DND-41 (cell line): Measurements from ENCODE around the gene CIITA.
"Not testable (repeated sequence)": the region's sequence is repeated elsewhere in the genome, so short reads cannot be mapped to it uniquely, and the experiment has no call there.

ENCODE experiments used
- ATAC-seq: fragments of 200-7000 bp; cut with Tn5 transposase; 3 replicates; pipeline ENCODE4 v1.9.1; 2021; ENCODE audit warnings: low read depth; ENCODE audit not compliant: insufficient read depth
- DNase-seq: peaks from one replicate; pipeline ENCODE4 v3.0.0-alpha.2; 2020
- H2AFZ ChIP-seq: 2 replicates; pipeline ENCODE4 v1.6.0; 2012; ENCODE audit warnings: low read depth, low read length
- H3K27ac ChIP-seq: 2 replicates; pipeline ENCODE4 v1.5.1; 2012; ENCODE audit warnings: low read length, inconsistent platforms
- H3K27me3 ChIP-seq: fragments of 200-600 bp; sonication (generic); 2 replicates; pipeline ENCODE4 v1.6.0; 2012; ENCODE audit warnings: low read length, mild to moderate bottlenecking, inconsistent platforms; ENCODE audit not compliant: insufficient read depth, poor library complexity
- H3K36me3 ChIP-seq: 2 replicates; pipeline ENCODE4 v1.5.1; 2012; ENCODE audit warnings: low read length, inconsistent platforms; ENCODE audit not compliant: insufficient read depth
- H3K4me1 ChIP-seq: 2 replicates; pipeline ENCODE4 v1.5.1; 2012; ENCODE audit warnings: mild to moderate bottlenecking, low read length; ENCODE audit not compliant: insufficient read depth
- H3K4me2 ChIP-seq: 2 replicates; pipeline ENCODE4 v1.6.0; 2012; ENCODE audit warnings: mild to moderate bottlenecking, moderate library complexity, low read length, inconsistent platforms; ENCODE audit not compliant: insufficient read depth
- H3K4me3 ChIP-seq, 2 experiments: fragments of 200-600 bp in 1 of 2; shearing (Covaris generic) in 1 of 2; 2 replicates each; pipeline ENCODE4 v1.5.1; 2012 to 2016; ENCODE audit warnings: inconsistent platforms in 2 of 2, low read length in 2 of 2, mild to moderate bottlenecking in 2 of 2, low read depth in 1 of 2, moderate library complexity in 1 of 2
- H3K79me2 ChIP-seq: 2 replicates; pipeline ENCODE4 v1.6.0; 2012; ENCODE audit warnings: low read length, inconsistent platforms; ENCODE audit not compliant: insufficient read depth
- H3K9ac ChIP-seq: 2 replicates; pipeline ENCODE4 v1.6.0; 2012; ENCODE audit warnings: low read depth, mild to moderate bottlenecking, inconsistent platforms, low read length, moderate library complexity
- H3K9me3 ChIP-seq: 2 replicates; pipeline ENCODE4 v1.5.1; 2012; ENCODE audit warnings: low read length, moderate library complexity, mild to moderate bottlenecking, inconsistent platforms; ENCODE audit not compliant: insufficient read depth, severe bottlenecking
- H4K20me1 ChIP-seq: 2 replicates; pipeline ENCODE4 v1.6.0; 2012; ENCODE audit warnings: low read length; ENCODE audit not compliant: insufficient read depth
- EZH2 ChIP-seq: IDR thresholded peaks from 3 replicates; pipeline ENCODE4 v1.6.1; 2012; ENCODE audit warnings: borderline replicate concordance, low read depth, mild to moderate bottlenecking, moderate library complexity, low read length, inconsistent platforms; ENCODE audit not compliant: severe bottlenecking
- TF ChIP-seq, protein P1 (sequence below): IDR thresholded peaks from 2 replicates; pipeline ENCODE4 v1.5.1; 2012; ENCODE audit warnings: borderline replicate concordance, low read length, moderate library complexity, mild to moderate bottlenecking; ENCODE audit not compliant: poor library complexity, severe bottlenecking; ENCODE audit errors: extremely low read depth

CIITA gene

DNA sequence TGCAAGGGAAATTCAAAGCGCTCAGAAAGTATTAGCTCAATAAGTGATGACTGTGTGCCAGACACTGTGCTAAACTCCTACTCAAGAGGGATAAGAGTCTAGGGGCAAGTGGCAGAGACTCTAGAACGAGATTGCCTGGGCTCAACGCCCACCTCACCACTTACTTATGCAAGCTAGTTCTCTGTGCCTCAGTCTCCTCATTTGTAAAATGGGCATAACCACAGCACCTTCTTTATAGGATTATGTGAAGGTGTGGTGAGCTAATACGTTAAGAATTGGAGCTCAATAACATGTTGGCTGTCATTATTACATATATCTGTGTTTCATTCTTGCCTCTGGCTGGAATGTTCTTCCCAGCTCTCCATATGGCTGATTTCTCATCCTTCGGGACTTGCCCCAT, 49.9 kb downstream of the CIITA start:
- H3K9me3 ChIP-seq, result no peaks in the 10 kb centered on the region
- no peak for DNase-seq
- no peaks in the 10 kb centered on the region for H3K79me2 ChIP-seq
- H3K4me1 ChIP-seq, result no peaks in the 10 kb centered on the region
- no peak overlapping the region for H3K9ac ChIP-seq
- peaks cover 17% of the 10 kb centered on the region for H4K20me1 ChIP-seq
- TF ChIP-seq EZH2, result no peak
- TF ChIP-seq, protein P1, sequence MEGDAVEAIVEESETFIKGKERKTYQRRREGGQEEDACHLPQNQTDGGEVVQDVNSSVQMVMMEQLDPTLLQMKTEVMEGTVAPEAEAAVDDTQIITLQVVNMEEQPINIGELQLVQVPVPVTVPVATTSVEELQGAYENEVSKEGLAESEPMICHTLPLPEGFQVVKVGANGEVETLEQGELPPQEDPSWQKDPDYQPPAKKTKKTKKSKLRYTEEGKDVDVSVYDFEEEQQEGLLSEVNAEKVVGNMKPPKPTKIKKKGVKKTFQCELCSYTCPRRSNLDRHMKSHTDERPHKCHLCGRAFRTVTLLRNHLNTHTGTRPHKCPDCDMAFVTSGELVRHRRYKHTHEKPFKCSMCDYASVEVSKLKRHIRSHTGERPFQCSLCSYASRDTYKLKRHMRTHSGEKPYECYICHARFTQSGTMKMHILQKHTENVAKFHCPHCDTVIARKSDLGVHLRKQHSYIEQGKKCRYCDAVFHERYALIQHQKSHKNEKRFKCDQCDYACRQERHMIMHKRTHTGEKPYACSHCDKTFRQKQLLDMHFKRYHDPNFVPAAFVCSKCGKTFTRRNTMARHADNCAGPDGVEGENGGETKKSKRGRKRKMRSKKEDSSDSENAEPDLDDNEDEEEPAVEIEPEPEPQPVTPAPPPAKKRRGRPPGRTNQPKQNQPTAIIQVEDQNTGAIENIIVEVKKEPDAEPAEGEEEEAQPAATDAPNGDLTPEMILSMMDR, result no peak
- no peak overlapping the region for H3K4me2 ChIP-seq
- ATAC-seq, result no peak
- H3K27me3 ChIP-seq, result no peaks in the 10 kb centered on the region
- H2AFZ ChIP-seq, result no peak overlapping the region
- H3K4me3 ChIP-seq, result no peak overlapping the region
- H3K27ac ChIP-seq, result no peak overlapping the region
- peaks cover 46% of the 10 kb centered on the region for H3K36me3 ChIP-seq

DNA sequence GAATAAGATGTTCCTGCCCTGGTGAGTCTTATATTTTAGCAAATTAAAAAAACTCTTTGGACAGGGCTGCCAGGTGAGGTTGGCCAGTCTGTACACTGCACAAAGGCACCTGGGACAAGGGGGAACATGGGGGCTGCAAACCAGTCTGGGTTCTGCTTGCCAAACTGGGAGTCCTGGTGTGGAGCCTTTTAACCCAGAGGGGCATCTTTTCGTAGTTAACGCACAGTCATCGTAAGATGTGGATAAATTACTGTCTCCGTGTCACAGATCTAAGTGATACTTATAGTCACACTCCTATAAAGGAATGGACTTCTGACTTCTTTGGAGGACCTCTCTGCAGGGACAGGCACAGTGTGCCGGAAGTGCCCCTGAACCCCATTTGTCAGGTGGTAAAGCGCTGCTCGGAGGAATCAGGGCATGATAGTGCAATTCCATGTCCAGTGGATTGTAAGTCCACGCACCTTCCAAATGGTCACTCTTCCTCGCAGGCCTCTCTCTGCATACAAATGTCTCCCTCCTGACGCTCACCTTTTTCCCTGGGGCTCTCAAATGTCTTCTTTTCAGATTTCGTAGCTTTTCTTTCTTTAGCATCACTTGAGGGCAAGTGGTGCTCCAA, 50.6 kb downstream of the CIITA start:
- no peak overlapping the region for H3K4me2 ChIP-seq
- ATAC-seq (no peak), DNase-seq (no peak)
- H2AFZ ChIP-seq, result no peak overlapping the region
- no peak overlapping the region for H3K9ac ChIP-seq
- no peak overlapping the region for H3K4me3 ChIP-seq
- H3K27ac ChIP-seq, result no peak overlapping the region
- no peaks in the 10 kb centered on the region for H3K9me3 ChIP-seq
- H3K27me3 ChIP-seq, result no peaks in the 10 kb centered on the region
- no peaks in the 10 kb centered on the region for H3K4me1 ChIP-seq
- H3K79me2 ChIP-seq, result no peaks in the 10 kb centered on the region
- peaks cover 51% of the 10 kb centered on the region for H3K36me3 ChIP-seq
- TF ChIP-seq EZH2, result no peak
- TF ChIP-seq, protein P1, result no peak
- H4K20me1 ChIP-seq, result peaks cover 22% of the 10 kb centered on the region

DNA sequence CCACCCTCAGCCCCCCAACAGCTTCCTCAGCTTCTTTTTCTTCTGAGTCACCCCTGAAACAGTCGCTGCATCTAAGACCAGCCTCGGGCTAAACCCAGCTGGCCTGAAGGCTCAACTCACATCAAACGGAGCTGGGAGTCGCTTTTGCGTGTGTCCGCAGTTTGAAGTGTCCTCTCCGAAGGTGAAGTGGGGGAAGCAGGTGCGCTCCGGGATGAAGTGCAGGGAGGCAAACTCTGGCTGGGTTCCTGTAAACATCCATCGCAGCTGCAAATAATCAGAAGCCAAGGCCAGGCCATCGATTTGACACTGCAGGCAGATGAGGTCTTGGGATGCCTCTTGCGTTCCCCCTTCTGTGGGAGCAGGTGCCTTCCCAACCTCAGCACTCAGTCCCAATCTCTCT, 52.1 kb downstream of the CIITA start:
- DNase-seq, H3K79me2 ChIP-seq, H3K27me3 ChIP-seq, H3K4me3 ChIP-seq, H2AFZ ChIP-seq, H3K27ac ChIP-seq, H3K4me2 ChIP-seq, ATAC-seq, H3K4me1 ChIP-seq, H3K9me3 ChIP-seq, H3K9ac ChIP-seq: not testable (repeated sequence)
- peaks cover 62% of the 10 kb centered on the region for H3K36me3 ChIP-seq
- H4K20me1 ChIP-seq, result peaks cover 32% of the 10 kb centered on the region

DNA sequence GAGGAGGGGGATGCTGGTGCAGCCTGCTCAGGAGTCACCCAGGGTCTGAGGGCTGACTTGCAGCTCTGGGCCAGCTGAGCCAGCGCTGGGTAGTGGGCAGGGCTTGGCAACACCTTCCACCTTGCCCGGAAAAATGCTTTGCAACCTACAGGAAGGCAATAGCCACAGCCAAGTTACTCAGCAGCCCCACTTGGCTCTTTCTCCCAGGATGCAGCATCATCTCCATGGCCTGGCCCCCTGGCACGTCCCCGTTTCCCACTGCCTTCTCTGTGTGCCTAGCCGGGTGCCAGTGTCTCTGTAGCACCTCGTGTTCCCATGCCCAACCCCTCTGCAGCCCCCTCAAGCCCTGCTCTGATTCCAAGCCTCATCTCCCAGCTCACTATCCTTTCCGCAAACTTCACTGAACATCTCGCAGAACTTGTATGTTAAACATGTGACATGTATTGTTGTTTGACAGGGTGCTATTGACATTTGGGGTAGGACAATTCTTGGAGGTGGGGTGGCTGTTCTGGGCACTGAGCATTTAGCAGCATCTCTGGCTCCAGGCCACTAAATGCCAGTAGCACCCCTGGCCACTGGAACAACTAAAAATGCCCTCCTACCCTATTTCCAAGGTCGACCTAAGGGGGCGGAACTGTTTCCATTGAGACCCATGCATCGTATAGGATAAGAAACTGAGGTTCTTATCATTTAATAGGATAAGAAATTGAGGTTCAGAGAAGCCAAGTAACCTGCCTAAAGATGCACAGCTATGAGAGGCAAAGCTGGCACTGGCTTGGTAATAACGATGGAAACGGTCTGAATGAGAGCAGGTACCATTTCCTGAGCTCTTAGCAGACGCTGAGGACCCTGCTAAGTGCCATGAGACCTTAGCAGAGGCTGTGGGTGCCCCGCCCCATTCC, 53.1 kb downstream of the CIITA start:
- Histone ChIP-seq H3K4me3 (no peak overlapping the region), H3K4me1 (no peaks in the 10 kb centered on the region), H3K36me3 (peaks cover 71% of the 10 kb centered on the region), H3K27ac (no peak overlapping the region), H3K9ac (no peak overlapping the region), H2AFZ (no peak overlapping the region), H3K27me3 (no peaks in the 10 kb centered on the region), H4K20me1 (peaks cover 35% of the 10 kb centered on the region), H3K79me2 (peaks cover 16% of the 10 kb centered on the region), H3K9me3 (no peaks in the 10 kb centered on the region), H3K4me2 (no peak overlapping the region)
- TF ChIP-seq, protein P1, result no peak
- no peak for TF ChIP-seq EZH2
- DNase-seq (no peak), ATAC-seq (no peak)
